ENCODE results near the gene YPEL2. TPM values are rescaled to one million over a fixed set of nuclear protein-coding genes. Genes with fewer than 3 reads are reported as not detected.

The YPEL2 gene
- total RNA-seq, 1 donor from 2014 or later = 8.7 TPM

- no peaks in the 10 kb centered on the region for H3K36me3 Mint-ChIP-seq
- H3K9me3 Mint-ChIP-seq = no peaks in the 10 kb centered on the region
- H3K27ac Mint-ChIP-seq = no peak overlapping the region
- H3K4me1 Mint-ChIP-seq = peaks cover 11% of the 10 kb centered on the region
- TF ChIP-seq CTCF (IDR thresholded peaks at IDR 0.05; ENCODE audit: unreplicated experiment) = no peak
- H3K27me3 Mint-ChIP-seq (ENCODE audit: low read depth) = no peaks in the 10 kb centered on the region
- DNase-seq (ENCODE audit: low spot score in 2 of 2, unreplicated experiment in 2 of 2) = no peak
- H3K4me3 Mint-ChIP-seq = no peak overlapping the region
Observed at GRCh38 chr17:59443106-59443505, 111.7 kb downstream of the YPEL2 start.

Small RNA genes lying within 50 kb of the gene (microRNA-seq; reads per million reads assigned to microRNA genes)
- not detected for gene MIR4729

Other genes starting within 250 kb of the YPEL2 start
- 23.0 to 25.3 TPM (median 24.4 TPM) in 3 replicates for gene TRIM37, start 224.8 kb upstream of the YPEL2 start, total RNA-seq
- gene SKA2, start 176.5 kb upstream of the YPEL2 start, total RNA-seq = 59.6 to 64.0 TPM (median 61.7 TPM) in 3 replicates
- gene PRR11, start 175.9 kb upstream of the YPEL2 start, total RNA-seq = 13.3 to 15.2 TPM (median 15.1 TPM) in 3 replicates
- 16.1 to 16.4 TPM (median 16.4 TPM) in 3 replicates for gene SMG8, start 121.6 kb upstream of the YPEL2 start, total RNA-seq
- gene GDPD1, start 111.1 kb upstream of the YPEL2 start, total RNA-seq = 7.6 to 9.1 TPM (median 7.8 TPM) in 3 replicates
- gene DHX40, start 234.0 kb downstream of the YPEL2 start, total RNA-seq = 50.3 to 51.7 TPM (median 51.4 TPM) in 3 replicates

Data from mesothelial cell of epicardium (in vitro differentiated cells).